Subcutaneous adipose tissue (tissue), 4 donors: ENCODE results near the gene NOX4. TPM values are rescaled to one million over a fixed set of nuclear protein-coding genes. Genes with fewer than 3 reads are reported as not detected.

Experiments used
- total RNA-seq, 4 donors: library from RNA; depleted of rRNA; stranded (reverse); fragments of >200 nt; gene quantifications; one replicate each; pipeline ENCODE4 v1.1.0, GENCODE V29; 2016
- TF ChIP-seq, protein P1 (sequence below): fragments of 450-650 bp; IDR thresholded peaks from one replicate; pipeline ENCODE4 v1.5.1; 2016; ENCODE audit warnings: low read depth, mild to moderate bottlenecking, control low read depth, antibody characterized with exemption, moderate library complexity

NOX4 gene
- total RNA-seq, 4 donors from 2014 or later, result 25.2 to 44.5 (median 28.5) TPM

DNA sequence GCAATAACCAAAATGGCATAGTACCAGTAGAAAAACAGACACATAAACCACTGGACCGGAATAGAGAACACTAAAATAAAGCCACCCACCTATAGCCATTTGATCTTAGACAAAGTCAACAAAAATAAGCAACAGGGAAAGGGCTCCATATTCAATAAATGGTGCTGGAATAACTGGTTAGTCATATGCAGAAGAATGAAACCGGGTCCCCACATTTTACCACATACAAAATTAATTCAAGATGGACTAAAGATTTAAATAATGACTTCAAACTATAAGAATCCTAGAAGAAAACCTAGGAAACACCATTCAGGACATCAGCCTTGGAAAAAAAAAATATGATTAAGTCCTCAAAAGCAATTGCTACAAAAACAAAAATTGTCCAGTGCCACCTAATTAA lies 30.1 kb upstream of the NOX4 start:
- TF ChIP-seq, protein P1, sequence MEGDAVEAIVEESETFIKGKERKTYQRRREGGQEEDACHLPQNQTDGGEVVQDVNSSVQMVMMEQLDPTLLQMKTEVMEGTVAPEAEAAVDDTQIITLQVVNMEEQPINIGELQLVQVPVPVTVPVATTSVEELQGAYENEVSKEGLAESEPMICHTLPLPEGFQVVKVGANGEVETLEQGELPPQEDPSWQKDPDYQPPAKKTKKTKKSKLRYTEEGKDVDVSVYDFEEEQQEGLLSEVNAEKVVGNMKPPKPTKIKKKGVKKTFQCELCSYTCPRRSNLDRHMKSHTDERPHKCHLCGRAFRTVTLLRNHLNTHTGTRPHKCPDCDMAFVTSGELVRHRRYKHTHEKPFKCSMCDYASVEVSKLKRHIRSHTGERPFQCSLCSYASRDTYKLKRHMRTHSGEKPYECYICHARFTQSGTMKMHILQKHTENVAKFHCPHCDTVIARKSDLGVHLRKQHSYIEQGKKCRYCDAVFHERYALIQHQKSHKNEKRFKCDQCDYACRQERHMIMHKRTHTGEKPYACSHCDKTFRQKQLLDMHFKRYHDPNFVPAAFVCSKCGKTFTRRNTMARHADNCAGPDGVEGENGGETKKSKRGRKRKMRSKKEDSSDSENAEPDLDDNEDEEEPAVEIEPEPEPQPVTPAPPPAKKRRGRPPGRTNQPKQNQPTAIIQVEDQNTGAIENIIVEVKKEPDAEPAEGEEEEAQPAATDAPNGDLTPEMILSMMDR, result no peak

DNA sequence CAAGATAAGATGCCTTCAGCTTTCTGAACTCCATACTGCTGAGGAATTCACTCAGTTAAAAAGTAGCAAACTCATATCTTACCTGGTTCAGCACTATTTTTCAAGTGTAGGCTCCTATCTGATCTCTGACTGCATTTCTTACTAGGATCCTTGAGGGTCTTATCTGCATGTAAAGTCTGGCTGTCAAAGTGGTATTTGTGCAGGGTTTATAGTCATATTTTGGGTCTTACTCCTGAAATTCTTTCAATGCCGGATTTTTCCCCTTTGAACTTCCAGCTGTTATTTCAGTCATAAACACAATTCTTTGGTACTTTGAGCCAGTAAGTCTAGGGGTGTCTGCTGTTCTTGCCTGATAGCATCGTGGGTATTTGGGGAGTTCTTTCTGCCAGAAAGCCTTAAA lies 25.3 kb upstream of the NOX4 start:
- TF ChIP-seq, protein P1, result no peak

DNA sequence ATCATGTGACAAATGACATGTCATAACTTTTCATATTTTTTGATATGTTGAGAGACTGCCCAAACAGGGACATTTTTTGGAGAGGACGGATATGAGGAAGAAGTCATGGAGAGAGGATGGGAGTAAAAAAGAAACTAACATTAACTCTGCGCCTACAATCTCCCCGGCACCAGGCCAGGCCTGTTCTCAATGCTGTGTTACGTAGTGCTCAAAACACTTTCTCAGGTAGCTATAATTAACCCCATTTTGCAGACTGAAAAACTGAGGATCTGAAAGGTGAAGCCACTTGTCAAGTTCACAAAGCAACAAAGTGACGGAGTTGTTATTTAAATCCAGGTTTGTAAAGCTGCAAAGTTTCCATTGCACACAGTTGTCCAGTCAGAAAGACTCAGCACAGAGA lies 17.4 kb upstream of the NOX4 start:
- TF ChIP-seq, protein P1, result no peak

DNA sequence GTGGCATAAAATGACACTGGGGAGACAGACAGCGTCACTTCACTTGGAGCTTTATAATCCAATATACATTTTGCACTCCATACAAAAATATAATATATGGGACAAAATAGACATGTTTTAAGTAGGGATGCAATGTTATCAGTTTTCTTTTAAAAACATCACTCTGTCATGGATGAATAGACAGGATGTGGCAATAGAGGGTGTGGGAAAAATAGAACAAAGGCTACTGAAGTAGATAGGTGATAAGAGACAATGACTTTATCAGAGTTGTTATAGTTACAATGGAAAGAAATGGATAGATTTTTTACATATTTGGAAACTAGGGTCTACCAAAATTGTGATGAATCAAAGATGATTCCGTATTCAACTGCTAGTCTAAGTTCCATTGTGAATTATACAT lies 13.1 kb upstream of the NOX4 start:
- TF ChIP-seq, protein P1, result no peak

DNA sequence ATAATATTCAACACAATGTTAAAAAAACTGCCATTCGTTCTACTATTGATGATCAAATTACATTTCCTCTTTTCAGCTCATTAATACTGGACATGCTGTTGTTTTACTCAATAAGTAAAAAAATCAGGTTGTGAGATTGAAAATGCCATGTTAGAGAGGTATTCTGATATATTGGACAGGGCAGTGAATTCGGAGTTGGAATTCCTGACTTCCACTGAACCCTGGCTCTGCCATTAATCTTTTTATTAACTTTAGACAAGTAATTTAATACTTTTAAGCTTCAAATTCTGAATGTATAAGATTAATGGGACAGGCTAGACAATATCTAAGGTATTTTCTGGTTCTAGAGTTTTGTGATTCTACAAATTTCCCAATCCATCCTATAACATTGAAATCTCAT lies 12.2 kb upstream of the NOX4 start:
- TF ChIP-seq, protein P1, result no peak

DNA sequence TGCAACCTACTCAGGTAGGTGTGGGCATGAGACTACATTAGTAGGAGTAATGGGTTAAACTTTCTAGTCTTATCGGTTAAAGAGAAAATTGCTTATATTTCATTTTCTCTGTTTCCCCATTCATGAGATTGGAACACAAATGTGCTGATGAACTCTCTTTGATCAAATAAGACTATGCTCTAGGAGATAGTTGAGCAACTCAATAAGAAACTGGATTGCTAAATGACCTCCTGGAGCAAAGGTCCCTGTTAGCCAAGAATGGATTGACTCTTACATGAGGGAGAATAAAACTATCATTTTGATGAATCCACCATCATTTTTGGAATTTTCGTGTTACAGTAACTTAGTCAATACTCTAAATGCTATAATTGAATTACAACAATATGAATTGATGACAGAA lies 11.1 kb upstream of the NOX4 start:
- TF ChIP-seq, protein P1, result no peak

DNA sequence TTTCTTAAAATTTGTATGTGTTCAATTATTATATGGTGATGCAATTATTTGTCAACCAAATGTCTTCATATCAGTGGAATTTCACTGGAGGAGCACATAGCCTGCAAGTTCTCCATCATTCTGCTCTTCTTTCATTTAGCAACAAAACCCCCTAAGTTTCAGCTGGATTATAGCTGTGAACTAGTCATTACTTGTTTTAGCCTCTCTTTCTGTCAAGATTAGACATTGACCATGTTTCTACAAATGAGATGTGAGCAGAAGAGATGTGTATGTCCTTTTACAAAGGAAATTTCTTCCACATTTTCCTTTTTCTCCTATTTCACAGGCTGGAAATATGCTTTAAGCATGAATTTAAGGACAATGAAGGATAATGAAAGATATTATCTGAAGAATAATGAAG lies 9.2 kb upstream of the NOX4 start:
- TF ChIP-seq, protein P1, result no peak
